IMR-90 (cell line): ENCODE measurements around the gene CAV3. TPM values are rescaled to one million over a fixed set of nuclear protein-coding genes. Genes with fewer than 3 reads are reported as not detected.

Experiments used
- ATAC-seq: fragments of 200-7000 bp; cut with Tn5 transposase; 2 replicates; pipeline ENCODE4 v1.9.1; 2020; ENCODE audit warnings: low read depth, mild to moderate bottlenecking, moderate library complexity
- BruUV-seq: library from RNA; stranded (reverse); fragments of 400-500 nt; replicated peaks from 2 replicates; lab custom pipeline; 2021; lab: Mats Ljungman, UMichigan
- CTCF ChIA-PET: fragments of 300-600 bp; formaldehyde crosslinking; extraction: SDS; loops from one replicate; lab custom pipeline; 2021; ENCODE audit warnings: antibody characterized with exemption; lab: Yijun Ruan, JAX
- POLR2A ChIA-PET: fragments of 300-600 bp; sonication (Branson Sonifier 250); formaldehyde crosslinking; loops from one replicate; lab custom pipeline; 2022; ENCODE audit warnings: antibody characterized with exemption; ENCODE audit not compliant: unreplicated experiment; lab: Charles Lee
- DNase-seq: peaks from one replicate; pipeline ENCODE4 v3.0.0; 2013
- H2AFZ ChIP-seq: replicated peaks from 2 replicates; pipeline ENCODE3; 2013; ENCODE audit warnings: low read length, mild to moderate bottlenecking; ENCODE audit not compliant: poor library complexity
- H2AK5ac ChIP-seq: 2 replicates; pipeline ENCODE4 v1.6.1; 2013; ENCODE audit warnings: low read depth, low read length, inconsistent platforms
- H2AK9ac ChIP-seq: replicated peaks from 2 replicates; pipeline ENCODE3; 2013; ENCODE audit warnings: mild to moderate bottlenecking, low read depth, low read length, moderate library complexity; ENCODE audit not compliant: poor library complexity
- H2BK120ac ChIP-seq: 2 replicates; pipeline ENCODE4 v1.6.1; 2013; ENCODE audit warnings: low read depth, low read length, inconsistent platforms
- H2BK15ac ChIP-seq: 3 replicates; pipeline ENCODE4 v1.6.1; 2013; ENCODE audit warnings: low read depth, low read length, inconsistent platforms
- H2BK20ac ChIP-seq: 2 replicates; pipeline ENCODE4 v1.6.1; 2013; ENCODE audit warnings: low read depth, mild to moderate bottlenecking, inconsistent platforms, low read length, moderate library complexity
- H2BK5ac ChIP-seq: 2 replicates; pipeline ENCODE4 v1.6.1; 2013; ENCODE audit warnings: mild to moderate bottlenecking, low read depth, low read length, inconsistent platforms; ENCODE audit not compliant: poor library complexity, severe bottlenecking
- H3K14ac ChIP-seq: replicated peaks from 2 replicates; pipeline ENCODE4 v1.6.1; 2013; ENCODE audit warnings: low read depth, low read length, inconsistent platforms
- H3K18ac ChIP-seq: 2 replicates; pipeline ENCODE4 v1.6.1; 2013; ENCODE audit warnings: low read depth, low read length, control low read depth
- H3K23ac ChIP-seq: 2 replicates; pipeline ENCODE4 v1.6.1; 2013; ENCODE audit warnings: low read depth, low read length, inconsistent platforms
- H3K27ac ChIP-seq: 2 replicates; pipeline ENCODE4 v1.5.1; 2013; ENCODE audit warnings: mild to moderate bottlenecking, control low read depth, low read length; ENCODE audit not compliant: insufficient read depth
- H3K27me3 ChIP-seq: 2 replicates; pipeline ENCODE4 v1.6.1; 2013; ENCODE audit warnings: low read length; ENCODE audit not compliant: control insufficient read depth, insufficient read depth
- H3K36me3 ChIP-seq: 2 replicates; pipeline ENCODE4 v1.6.1; 2013; ENCODE audit warnings: low read length, mixed read lengths; ENCODE audit not compliant: control insufficient read depth, insufficient read depth
- H3K4ac ChIP-seq: 2 replicates; pipeline ENCODE4 v1.6.1; 2013; ENCODE audit warnings: low read depth, low read length, inconsistent platforms
- H3K4me1 ChIP-seq: 2 replicates; pipeline ENCODE4 v1.6.1; 2013; ENCODE audit warnings: low read length, mixed read lengths; ENCODE audit not compliant: control insufficient read depth, insufficient read depth
- H3K4me2 ChIP-seq: 2 replicates; pipeline ENCODE4 v1.6.1; 2013; ENCODE audit warnings: low read depth, mild to moderate bottlenecking, control low read depth, low read length, moderate library complexity
- H3K4me3 ChIP-seq: 2 replicates; pipeline ENCODE4 v1.5.1; 2013; ENCODE audit warnings: low read depth, mild to moderate bottlenecking, control low read depth, low read length, moderate library complexity; ENCODE audit not compliant: insufficient read depth
- H3K56ac ChIP-seq: 2 replicates; pipeline ENCODE4 v1.6.1; 2013; ENCODE audit warnings: low read length, inconsistent platforms; ENCODE audit not compliant: insufficient read depth; ENCODE audit errors: extremely low read depth
- H3K79me1 ChIP-seq, 2 experiments: 2 replicates each; pipeline ENCODE4 v1.6.1; 2013; ENCODE audit warnings: low read length in 2 of 2, inconsistent platforms in 1 of 2, low read depth in 1 of 2
- H3K9ac ChIP-seq: 2 replicates; pipeline ENCODE4 v1.6.1; 2013; ENCODE audit warnings: low read depth, low read length, control low read depth
- H3K9me1 ChIP-seq: 2 replicates; pipeline ENCODE4 v1.6.1; 2013; ENCODE audit warnings: low read length, inconsistent platforms; ENCODE audit not compliant: insufficient read depth
- H3K9me3 ChIP-seq: 2 replicates; pipeline ENCODE4 v1.6.1; 2013; ENCODE audit warnings: low read length; ENCODE audit not compliant: control insufficient read depth, insufficient read depth
- H4K20me1 ChIP-seq: 2 replicates; pipeline ENCODE4 v1.6.1; 2013; ENCODE audit warnings: low read length, inconsistent platforms; ENCODE audit not compliant: insufficient read depth
- H4K5ac ChIP-seq: 2 replicates; pipeline ENCODE4 v1.6.1; 2013; ENCODE audit warnings: mild to moderate bottlenecking, low read depth, low read length, control low read depth
- H4K8ac ChIP-seq, 2 experiments: 2 replicates each; pipeline ENCODE4 v1.6.1; 2013; ENCODE audit warnings: low read depth in 2 of 2, low read length in 2 of 2, control low read depth in 1 of 2, inconsistent platforms in 1 of 2
- H4K91ac ChIP-seq: 2 replicates; pipeline ENCODE4 v1.6.1; 2013; ENCODE audit warnings: low read depth, low read length, inconsistent platforms; ENCODE audit not compliant: insufficient read depth
- FOS ChIP-seq: fragments of 150-350 bp; IDR thresholded peaks from 2 replicates; pipeline ENCODE4 v1.6.1; 2016; ENCODE audit warnings: low read depth, low read length
- WGBS, 2 experiments: methylation state at CpG; one replicate each; pipeline versions ENCODE4 v1.1.5 to v1.1.7; 2013; ENCODE audit warnings: missing lambda C conversion rate in 2 of 2; ENCODE audit not compliant: insufficient read length in 1 of 2; ENCODE audit errors: extremely low coverage in 2 of 2; 5-methylcytosine and 5-hydroxymethylcytosine counted together
- dilution Hi-C: fragments of 300-500 bp; cut with HindIII; formaldehyde crosslinking; loops from one replicate; pipeline ENCODE4 v1.14.3; 2018; ENCODE audit warnings: low sequenced_read_pairs; ENCODE audit not compliant: unreplicated experiment
- in situ Hi-C: fragments of 300-500 bp; cut with MboI; formaldehyde crosslinking; loops from 3 replicates; pipeline ENCODE4 v1.14.3; 2019; ENCODE audit warnings: low sequenced_read_pairs, inconsistent platforms, mixed read lengths
- intact Hi-C: fragments of 100-400 bp; cut with micrococcal nuclease; formaldehyde crosslinking; loops from 2 replicates; pipeline ENCODE4 v1.10.0; 2022
- polyA plus RNA-seq, 3 experiments: library from polyadenylated mRNA; depleted of rRNA; stranded (reverse); fragments of >200 nt; gene quantifications; 2 replicates each; pipeline ENCODE4 v1.2.3, GENCODE V29; 2012; ENCODE audit warnings: low replicate concordance in 1 of 3
- total RNA-seq: library from RNA; depleted of rRNA; stranded (reverse); fragments of >200 nt; gene quantifications from 2 replicates; pipeline ENCODE4 v1.2.3, GENCODE V29; 2012

Gene CAV3
- total and polyA plus RNA-seq, 2 of the 4 experiments (the other 2 are of a cell fraction), result 0.17 to 0.36 TPM

DNA sequence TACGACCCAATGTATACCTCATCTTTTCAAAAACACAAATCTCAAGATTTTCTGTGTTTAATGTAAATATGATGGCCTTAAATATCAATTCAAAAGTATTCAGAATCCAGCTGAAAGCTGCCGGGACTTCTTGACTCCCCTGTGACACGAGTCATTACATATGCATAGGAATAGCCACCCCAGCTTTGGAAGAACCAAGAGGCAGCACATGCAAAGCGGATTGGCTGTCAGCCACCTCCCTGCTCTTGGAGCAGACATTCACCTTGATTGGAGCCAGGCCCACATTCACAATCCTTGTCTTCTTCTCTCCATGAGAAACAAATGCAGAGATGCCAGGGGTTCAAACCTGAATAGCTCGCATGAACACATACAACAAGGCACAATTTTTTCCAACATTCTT, 10.8 kb upstream of the CAV3 start:
- Histone ChIP-seq H2BK20ac (no peak overlapping the region), H3K18ac (no peak overlapping the region), H2BK15ac (no peak overlapping the region)

More for the DNA sequence above, 10.8 kb upstream of the CAV3 start:
- Histone ChIP-seq H2AK5ac (no peak overlapping the region), H4K91ac (no peak overlapping the region), H3K9me3 (no peaks in the 10 kb centered on the region; the same call in 1 of the 2 replicates), H3K36me3 (no peaks in the 10 kb centered on the region), H2AFZ (no peak overlapping the region), H2BK120ac (no peak overlapping the region), H3K9me1 (no peaks in the 10 kb centered on the region), H3K23ac (no peak overlapping the region), H3K4me3 (no peak overlapping the region), H3K9ac (no peak overlapping the region), H3K14ac (no peak overlapping the region), H3K4me2 (no peak overlapping the region), H3K4me1 (no peaks in the 10 kb centered on the region), H3K56ac (no peak overlapping the region), H4K20me1 (no peaks in the 10 kb centered on the region), H3K79me1 (no peaks in the 10 kb centered on the region), H4K8ac (no peak overlapping the region), H3K27ac (no peak overlapping the region), H3K4ac (no peak overlapping the region), H2AK9ac (no peak overlapping the region), H2BK5ac (no peak overlapping the region), H3K27me3 (peaks cover 3% of the 10 kb centered on the region), H4K5ac (no peak overlapping the region)
- no peak for ATAC-seq
- DNase-seq, result no peak
- dilution Hi-C loops, result no loop called here
- ChIA-PET POLR2A (no interaction called here), CTCF (no interaction called here)
- intact Hi-C loops, result no loop called here
- WGBS, 2 experiments, result 46% methylated on average over 3 of the region's 5 CpGs; no CpG with 5 or more reads in 1 of the 2 experiments
- BruUV-seq, result no TSS peak
- in situ Hi-C loops, result no loop called here
- no peak for TF ChIP-seq FOS
